ENCODE data around the gene POLR2E. TPM values are rescaled to one million over a fixed set of nuclear protein-coding genes. Genes with fewer than 3 reads are reported as not detected.
A peak's percentile ranks its signal among the peaks of the same experiment; 100 is the strongest.

Gene POLR2E
- total RNA-seq, 1 experiment from 2014 or later, result 281 TPM

GRCh38 chr19:1050989-1051788, 44.0 kb downstream of the POLR2E start:
- ChIA-PET CTCF (no interaction called here), POLR2A (no interaction called here), RAD21 (ENCODE audit: low non-redundant PET in 1 of 2, low total read pairs in 2 of 2, uncharacterized antibody in 2 of 2, unreplicated experiment in 2 of 2) (no interaction called here)
- Histone ChIP-seq H3K4me1 (ENCODE audit: control insufficient read depth in 1 of 2, insufficient read depth in 2 of 2, low read length in 2 of 2) (peaks cover 0 to 15% of the 10 kb centered on the region in 2 experiments; a peak in 3 of 4 replicates), H3K4me2 (ENCODE audit: low read length) (no peak overlapping the region), H2AFZ (ENCODE audit: low read depth, low read length, poor library complexity, severe bottlenecking) (no peak overlapping the region), H3K9me3 (ENCODE audit: control insufficient read depth in 1 of 2, insufficient read depth in 1 of 2, low read depth in 1 of 2, low read length in 2 of 2) (no peaks in the 10 kb centered on the region), H3K27ac (ENCODE audit: low read depth, low read length) (peak overlapping the region; percentile 8; the same call in 1 of the 2 replicates), H3K36me3 (ENCODE audit: control insufficient read depth in 1 of 2, insufficient read depth in 2 of 2, low read length in 2 of 2) (peaks cover 2 to 14% of the 10 kb centered on the region in 2 experiments; a peak in 3 of 4 replicates), H3K9ac (ENCODE audit: low read length) (no peak overlapping the region), H4K20me1 (ENCODE audit: insufficient read depth) (no peaks in the 10 kb centered on the region), H3K4me3 (replicated peaks in 1 of 2; ENCODE audit: low read depth in 1 of 2, low read length in 2 of 2) (no peak overlapping the region), H3K9me2 (ENCODE audit: insufficient read depth) (no peaks in the 10 kb centered on the region), H3K27me3 (ENCODE audit: insufficient read depth, low read length) (no peaks in the 10 kb centered on the region), H3K79me2 (ENCODE audit: insufficient read depth, low read length) (no peaks in the 10 kb centered on the region)
- BruUV-seq (replicated peaks), result no TSS peak
- TF ChIP-seq SIN3A (IDR thresholded peaks at IDR 0.05; ENCODE audit: low read depth) (no peak), CBX3 (IDR thresholded peaks at IDR 0.05; ENCODE audit: low read depth) (no peak), FOSL1 (IDR thresholded peaks at IDR 0.05; ENCODE audit: low read depth) (no peak), ELF1 (IDR thresholded peaks at IDR 0.05; ENCODE audit: borderline replicate concordance, low read depth) (no peak), EZH2phosphoT487 (IDR thresholded peaks at IDR 0.05; ENCODE audit: borderline replicate concordance) (no peak), EZH2 (IDR thresholded peaks at IDR 0.05) (no peak)
- ATAC-seq (no peak), DNase-seq (ENCODE audit: low read depth, low spot score) (no peak)
- intact Hi-C loops (cut with micrococcal nuclease), result no loop called here

- no TSS peak for BruUV-seq (replicated peaks)
- ChIA-PET CTCF (no interaction called here), POLR2A (no interaction called here), RAD21 (ENCODE audit: low non-redundant PET in 1 of 2, low total read pairs in 2 of 2, uncharacterized antibody in 2 of 2, unreplicated experiment in 2 of 2) (no interaction called here)
- Histone ChIP-seq H3K9me3 (ENCODE audit: control insufficient read depth in 1 of 2, insufficient read depth in 1 of 2, low read depth in 1 of 2, low read length in 2 of 2) (no peaks in the 10 kb centered on the region), H3K27ac (ENCODE audit: low read depth, low read length) (no peak overlapping the region), H3K9ac (ENCODE audit: low read length) (no peak overlapping the region), H3K4me1 (ENCODE audit: control insufficient read depth in 1 of 2, insufficient read depth in 2 of 2, low read length in 2 of 2) (peaks cover 6 to 27% of the 10 kb centered on the region in 2 experiments), H3K27me3 (ENCODE audit: insufficient read depth, low read length) (no peaks in the 10 kb centered on the region), H2AFZ (ENCODE audit: low read depth, low read length, poor library complexity, severe bottlenecking) (no peak overlapping the region), H3K4me2 (ENCODE audit: low read length) (no peak overlapping the region), H3K4me3 (replicated peaks in 1 of 2; ENCODE audit: low read depth in 1 of 2, low read length in 2 of 2) (no peak overlapping the region), H3K36me3 (ENCODE audit: control insufficient read depth in 1 of 2, insufficient read depth in 2 of 2, low read length in 2 of 2) (peaks cover 0 to 17% of the 10 kb centered on the region in 2 experiments; a peak in 2 of 4 replicates), H4K20me1 (ENCODE audit: insufficient read depth) (no peaks in the 10 kb centered on the region), H3K9me2 (ENCODE audit: insufficient read depth) (no peaks in the 10 kb centered on the region), H3K79me2 (ENCODE audit: insufficient read depth, low read length) (no peaks in the 10 kb centered on the region)
- DNase-seq (ENCODE audit: low read depth, low spot score) (no peak), ATAC-seq (no peak)
- intact Hi-C loops (cut with micrococcal nuclease), result no loop called here
- TF ChIP-seq MAX (IDR thresholded peaks at IDR 0.05), result no peak
- no peak for TF ChIP-seq ZBTB33 (IDR thresholded peaks at IDR 0.05; ENCODE audit: extremely low read depth, insufficient replicate concordance, low read length)
- TF ChIP-seq YY1 (IDR thresholded peaks at IDR 0.05; ENCODE audit: extremely low read depth, insufficient replicate concordance, low read depth, low read length), result no peak
Observed at GRCh38 chr19:1049800-1050199, 45.4 kb downstream of the POLR2E start.
